ENCODE results near the gene RBPJ. TPM values are rescaled to one million over a fixed set of nuclear protein-coding genes. Genes with fewer than 3 reads are reported as not detected.

Gene RBPJ
- total RNA-seq, 1 donor from 2014 or later: 121 TPM

- peaks cover 7% of the 10 kb centered on the region for H3K36me3 Mint-ChIP-seq (ENCODE audit: unreplicated experiment)
- no peak for TF ChIP-seq CTCF (IDR thresholded peaks at IDR 0.05; ENCODE audit: partially characterized antibody, unreplicated experiment)
- no peaks in the 10 kb centered on the region for H3K9me3 Mint-ChIP-seq (ENCODE audit: unreplicated experiment)
- H3K4me1 Mint-ChIP-seq (ENCODE audit: low read depth, unreplicated experiment): peaks cover 2% of the 10 kb centered on the region
- no peak overlapping the region for H3K27ac Mint-ChIP-seq (ENCODE audit: unreplicated experiment)
- H3K27me3 Mint-ChIP-seq (ENCODE audit: unreplicated experiment): no peaks in the 10 kb centered on the region
- DNase-seq: no peak
- H3K4me3 Mint-ChIP-seq (ENCODE audit: unreplicated experiment): no peak overlapping the region
These were observed 63.7 kb downstream of the RBPJ start for GRCh38 chr4:26384380-26385057.

GRCh38 chr4:26385690-26386089, 64.9 kb downstream of the RBPJ start:
- no peak overlapping the region for H3K27ac Mint-ChIP-seq (ENCODE audit: unreplicated experiment)
- no peaks in the 10 kb centered on the region for H3K9me3 Mint-ChIP-seq (ENCODE audit: unreplicated experiment)
- H3K4me3 Mint-ChIP-seq (ENCODE audit: unreplicated experiment): no peak overlapping the region
- no peak for DNase-seq
- peaks cover 7% of the 10 kb centered on the region for H3K36me3 Mint-ChIP-seq (ENCODE audit: unreplicated experiment)
- no peak for TF ChIP-seq CTCF (IDR thresholded peaks at IDR 0.05; ENCODE audit: partially characterized antibody, unreplicated experiment)
- H3K4me1 Mint-ChIP-seq (ENCODE audit: low read depth, unreplicated experiment): peaks cover 2% of the 10 kb centered on the region
- no peaks in the 10 kb centered on the region for H3K27me3 Mint-ChIP-seq (ENCODE audit: unreplicated experiment)

GRCh38 chr4:26386386-26386785, 65.6 kb downstream of the RBPJ start:
- TF ChIP-seq CTCF (IDR thresholded peaks at IDR 0.05; ENCODE audit: partially characterized antibody, unreplicated experiment): no peak
- Mint-ChIP-seq H3K4me3 (ENCODE audit: unreplicated experiment) (no peak overlapping the region), H3K4me1 (ENCODE audit: low read depth, unreplicated experiment) (peaks cover 2% of the 10 kb centered on the region), H3K27me3 (ENCODE audit: unreplicated experiment) (no peaks in the 10 kb centered on the region), H3K9me3 (ENCODE audit: unreplicated experiment) (no peaks in the 10 kb centered on the region), H3K36me3 (ENCODE audit: unreplicated experiment) (peaks cover 7% of the 10 kb centered on the region), H3K27ac (ENCODE audit: unreplicated experiment) (no peak overlapping the region)
- DNase-seq: no peak

- peaks cover 7% of the 10 kb centered on the region for H3K36me3 Mint-ChIP-seq (ENCODE audit: unreplicated experiment)
- no peak for DNase-seq
- no peak for TF ChIP-seq CTCF (IDR thresholded peaks at IDR 0.05; ENCODE audit: partially characterized antibody, unreplicated experiment)
- no peak overlapping the region for H3K4me3 Mint-ChIP-seq (ENCODE audit: unreplicated experiment)
- H3K27ac Mint-ChIP-seq (ENCODE audit: unreplicated experiment): no peak overlapping the region
- no peaks in the 10 kb centered on the region for H3K9me3 Mint-ChIP-seq (ENCODE audit: unreplicated experiment)
- no peaks in the 10 kb centered on the region for H3K27me3 Mint-ChIP-seq (ENCODE audit: unreplicated experiment)
- H3K4me1 Mint-ChIP-seq (ENCODE audit: low read depth, unreplicated experiment): no peaks in the 10 kb centered on the region
These were observed 67.9 kb downstream of the RBPJ start for GRCh38 chr4:26388671-26389070.

- no peak overlapping the region for H3K27ac Mint-ChIP-seq (ENCODE audit: unreplicated experiment)
- H3K36me3 Mint-ChIP-seq (ENCODE audit: unreplicated experiment): no peaks in the 10 kb centered on the region
- H3K27me3 Mint-ChIP-seq (ENCODE audit: unreplicated experiment): no peaks in the 10 kb centered on the region
- H3K4me1 Mint-ChIP-seq (ENCODE audit: low read depth, unreplicated experiment): no peaks in the 10 kb centered on the region
- no peak for TF ChIP-seq CTCF (IDR thresholded peaks at IDR 0.05; ENCODE audit: partially characterized antibody, unreplicated experiment)
- no peak for DNase-seq
- no peak overlapping the region for H3K4me3 Mint-ChIP-seq (ENCODE audit: unreplicated experiment)
- H3K9me3 Mint-ChIP-seq (ENCODE audit: unreplicated experiment): no peaks in the 10 kb centered on the region
These were observed 76.3 kb downstream of the RBPJ start for GRCh38 chr4:26397086-26397485.

Measured in glutamatergic neuron (in vitro differentiated cells).